ENCODE measurements around the gene NEU2. TPM values are rescaled to one million over a fixed set of nuclear protein-coding genes. Genes with fewer than 3 reads are reported as not detected.

NEU2 gene
- polyA plus RNA-seq, 3 donors, result not detected

GRCh38 chr2:233013650-233014049, 18.8 kb upstream of the NEU2 start:
- Histone ChIP-seq H3K27ac (ENCODE audit: low read depth in 1 of 2, low read length in 2 of 2) (no peak overlapping the region), H3K4me1 (ENCODE audit: control insufficient read depth in 1 of 2, insufficient read depth in 2 of 2, low read length in 2 of 2) (peaks cover 0 to 5% of the 10 kb centered on the region in 2 donors), H3K9me3 (replicated peaks in 1 of 2; ENCODE audit: control insufficient read depth in 1 of 2, insufficient read depth in 1 of 2, low read length in 2 of 2) (no peaks in the 10 kb centered on the region), H4K20me1 (ENCODE audit: insufficient read depth, low read length) (no peaks in the 10 kb centered on the region), H2AFZ (ENCODE audit: insufficient read depth, low read depth, low read length, poor library complexity, severe bottlenecking) (no peak overlapping the region), H3K9ac (ENCODE audit: insufficient read depth, low read length, poor library complexity, severe bottlenecking) (no peak overlapping the region), H3K79me2 (ENCODE audit: insufficient read depth, low read length) (no peaks in the 10 kb centered on the region), H3K27me3 (ENCODE audit: control insufficient read depth in 2 of 2, insufficient read depth in 2 of 2, low read length in 2 of 2) (no peaks in the 10 kb centered on the region), H3K36me3 (replicated peaks in 1 of 2; ENCODE audit: control insufficient read depth in 1 of 2, insufficient read depth in 2 of 2, low read length in 2 of 2) (no peaks in the 10 kb centered on the region), H3K4me2 (replicated peaks; ENCODE audit: extremely low read depth, low read length, poor library complexity, severe bottlenecking) (no peak overlapping the region), H3K4me3 (replicated peaks in 1 of 3; ENCODE audit: low read depth in 2 of 3, low read length in 3 of 3) (no peak overlapping the region)
- Mint-ChIP-seq H3K4me1 (peaks cover 14% of the 10 kb centered on the region), H3K4me3 (no peak overlapping the region), H3K36me3 (no peaks in the 10 kb centered on the region), H3K27me3 (ENCODE audit: low read depth in 3 of 3) (peaks cover 5 to 9% (median 8%) of the 10 kb centered on the region in 3 donors), H3K27ac (no peak overlapping the region), H3K9me3 (peaks cover 0 to 4% (median 0%) of the 10 kb centered on the region in 7 donors)
- intact Hi-C loops (cut with micrococcal nuclease), result no loop called here
- no peak for TF ChIP-seq CTCF (IDR thresholded peaks at IDR 0.05)
- no peak for DNase-seq
- WGBS (ENCODE audit: insufficient coverage), result no CpG with 5 or more reads among the region's 1 CpG

GRCh38 chr2:233015019-233015645, 17.3 kb upstream of the NEU2 start:
- WGBS (ENCODE audit: insufficient coverage), result 100% methylated on average over 1 of the region's 1 CpG
- Histone ChIP-seq H3K4me2 (replicated peaks; ENCODE audit: extremely low read depth, low read length, poor library complexity, severe bottlenecking) (no peak overlapping the region), H3K36me3 (replicated peaks in 1 of 2; ENCODE audit: control insufficient read depth in 1 of 2, insufficient read depth in 2 of 2, low read length in 2 of 2) (no peaks in the 10 kb centered on the region), H3K9ac (ENCODE audit: insufficient read depth, low read length, poor library complexity, severe bottlenecking) (no peak overlapping the region), H3K9me3 (replicated peaks in 1 of 2; ENCODE audit: control insufficient read depth in 1 of 2, insufficient read depth in 1 of 2, low read length in 2 of 2) (no peaks in the 10 kb centered on the region), H3K27me3 (ENCODE audit: control insufficient read depth in 2 of 2, insufficient read depth in 2 of 2, low read length in 2 of 2) (no peaks in the 10 kb centered on the region), H4K20me1 (ENCODE audit: insufficient read depth, low read length) (no peaks in the 10 kb centered on the region), H3K4me3 (replicated peaks in 1 of 3; ENCODE audit: low read depth in 2 of 3, low read length in 3 of 3) (no peak overlapping the region), H2AFZ (ENCODE audit: insufficient read depth, low read depth, low read length, poor library complexity, severe bottlenecking) (no peak overlapping the region), H3K27ac (ENCODE audit: low read depth in 1 of 2, low read length in 2 of 2) (no peak overlapping the region), H3K4me1 (ENCODE audit: control insufficient read depth in 1 of 2, insufficient read depth in 2 of 2, low read length in 2 of 2) (peaks cover 0 to 5% of the 10 kb centered on the region in 2 donors), H3K79me2 (ENCODE audit: insufficient read depth, low read length) (no peaks in the 10 kb centered on the region)
- H3K27ac Mint-ChIP-seq, result no peak overlapping the region
- peaks cover 0 to 4% (median 0%) of the 10 kb centered on the region in 7 donors for H3K9me3 Mint-ChIP-seq
- no peak overlapping the region for H3K4me3 Mint-ChIP-seq
- H3K36me3 Mint-ChIP-seq, result no peaks in the 10 kb centered on the region
- DNase-seq, result no peak
- H3K27me3 Mint-ChIP-seq (ENCODE audit: low read depth in 3 of 3), result peaks cover 5 to 6% (median 5%) of the 10 kb centered on the region in 3 donors
- intact Hi-C loops (cut with micrococcal nuclease), result no loop called here
- peaks cover 14% of the 10 kb centered on the region for H3K4me1 Mint-ChIP-seq
- no peak for TF ChIP-seq CTCF (IDR thresholded peaks at IDR 0.05)

Data from CD14-positive monocyte (primary cell).